Naive thymus-derived CD4-positive, alpha-beta T cell (primary cell): Measurements from ENCODE around the gene CD226. TPM values are rescaled to one million over a fixed set of nuclear protein-coding genes. Genes with fewer than 3 reads are reported as not detected.

ENCODE experiments used
- ATAC-seq: fragments of 150-1000 bp; cut with Tn5 transposase; 2 replicates; pipeline ENCODE4 v1.10.0; 2021; ENCODE audit warnings: mild to moderate bottlenecking, moderate library complexity
- CTCF ChIA-PET: fragments of 350-600 bp; sonication (Branson Sonifier 250); formaldehyde crosslinking; loops from one replicate; lab custom pipeline; 2021; ENCODE audit warnings: antibody characterized with exemption; lab: Charles Lee
- POLR2A ChIA-PET: fragments of 350-600 bp; sonication (Branson Sonifier 250); formaldehyde crosslinking; loops from one replicate; lab custom pipeline; 2021; ENCODE audit warnings: antibody characterized with exemption, inconsistent platforms; lab: Charles Lee
- DNase-seq, 9 donors: peaks; one replicate each; pipeline versions ENCODE4 v3.0.0 to v3.0.0-alpha.2; 2020 to 2022; ENCODE audit warnings: mixed read lengths in 1 of 9
- H3K27ac ChIP-seq: one replicate; pipeline ENCODE4 v1.7.0; 2013; ENCODE audit warnings: mild to moderate bottlenecking, low read depth, low read length, moderate library complexity
- H3K27me3 ChIP-seq, 2 donors: one replicate each; pipeline ENCODE4 v1.7.0; 2013; ENCODE audit warnings: low read length in 2 of 2, mild to moderate bottlenecking in 2 of 2, moderate library complexity in 2 of 2; ENCODE audit not compliant: control insufficient read depth in 2 of 2, insufficient read depth in 2 of 2
- H3K36me3 ChIP-seq, 3 experiments: 1 replicate in 2 of 3; 2 replicates in 1 of 3; pipeline ENCODE4 v1.7.0; 2013; ENCODE audit warnings: low read length in 3 of 3, mild to moderate bottlenecking in 3 of 3, moderate library complexity in 1 of 3; ENCODE audit not compliant: insufficient read depth in 3 of 3, control insufficient read depth in 2 of 3
- H3K4me1 ChIP-seq, 2 donors: one replicate each; pipeline ENCODE4 v1.7.0; 2013; ENCODE audit warnings: low read length in 2 of 2, mild to moderate bottlenecking in 2 of 2, moderate library complexity in 1 of 2; ENCODE audit not compliant: control insufficient read depth in 2 of 2, insufficient read depth in 2 of 2
- H3K4me3 ChIP-seq: 2 replicates; pipeline ENCODE4 v1.7.0; 2013; ENCODE audit warnings: mild to moderate bottlenecking, low read length
- H3K9me3 ChIP-seq, 3 experiments: 1 replicate in 2 of 3; 2 replicates in 1 of 3; pipeline ENCODE4 v1.7.0; 2013; ENCODE audit warnings: low read length in 3 of 3; ENCODE audit not compliant: control insufficient read depth in 2 of 3
- H3K27ac Mint-ChIP-seq, 9 donors: one replicate each; pipeline ENCODE4 v1.8.0; 2020 to 2022; ENCODE audit warnings: mixed read lengths in 9 of 9, mild to moderate bottlenecking in 8 of 9, moderate library complexity in 5 of 9, inconsistent platforms in 2 of 9
- H3K27me3 Mint-ChIP-seq, 5 donors: one replicate each; pipeline ENCODE4 v1.8.0; 2021 to 2022; ENCODE audit warnings: mixed read lengths in 5 of 5, mild to moderate bottlenecking in 1 of 5
- H3K36me3 Mint-ChIP-seq, 5 donors: one replicate each; pipeline ENCODE4 v1.8.0; 2020 to 2022; ENCODE audit warnings: mixed read lengths in 5 of 5, mild to moderate bottlenecking in 3 of 5, inconsistent platforms in 1 of 5
- H3K4me1 Mint-ChIP-seq, 7 donors: one replicate each; pipeline ENCODE4 v1.8.0; 2020 to 2022; ENCODE audit warnings: mixed read lengths in 7 of 7, mild to moderate bottlenecking in 3 of 7, inconsistent platforms in 1 of 7
- H3K4me3 Mint-ChIP-seq, 10 donors: one replicate each; pipeline ENCODE4 v1.8.0; 2020 to 2022; ENCODE audit warnings: mild to moderate bottlenecking in 10 of 10, mixed read lengths in 10 of 10, moderate library complexity in 6 of 10, inconsistent platforms in 2 of 10
- H3K9me3 Mint-ChIP-seq, 11 donors: one replicate each; pipeline ENCODE4 v1.8.0; 2020 to 2022; ENCODE audit warnings: mixed read lengths in 11 of 11, mild to moderate bottlenecking in 4 of 11, inconsistent platforms in 1 of 11, moderate library complexity in 1 of 11
- intact Hi-C, 2 donors: fragments of 100-400 bp; cut with micrococcal nuclease; formaldehyde crosslinking; loops; one replicate each; pipeline ENCODE4 v1.15.1; 2023
- polyA plus RNA-seq, 2 donors: library from polyadenylated mRNA; unstranded; fragments of 300-500 nt; fragmentation: Illumina TruSeq; gene quantifications; one replicate each; pipeline ENCODE4 v1.2.3, GENCODE V29; 2021
- total RNA-seq, 6 experiments: library from RNA in 5 of 6; stranded (reverse) in 5 of 6; gene quantifications; 1 replicate in 5 of 6; 2 replicates in 1 of 6; pipeline ENCODE4 v1.2.3 and lab custom pipeline; 2021 to 2026

The CD226 gene
- total and polyA plus RNA-seq, 7 experiments from 2014 or later, result 27.9 to 103 (median 45.9) TPM

DNA sequence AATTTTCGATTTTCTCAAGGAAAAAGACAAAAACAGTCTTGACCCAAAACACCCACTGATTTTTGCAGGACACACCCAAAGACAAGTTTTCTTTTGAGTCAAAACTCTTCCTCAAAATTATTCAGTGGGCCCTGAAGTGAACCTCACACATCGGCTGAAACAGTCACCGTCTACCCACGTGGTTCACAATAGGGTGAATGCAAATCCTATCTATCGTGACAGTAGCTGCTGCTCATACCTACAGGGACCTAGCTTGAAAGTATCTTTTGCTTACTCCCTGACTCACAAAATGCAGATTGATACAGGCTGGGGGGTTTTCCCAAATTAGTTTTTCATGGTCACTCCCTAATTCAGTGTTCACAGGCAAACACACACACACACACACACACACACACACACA is 10.7 kb upstream of the CD226 start:
- intact Hi-C loops, result loop anchor here (2.0 to 10.0 kb wide), 5 partner anchors 20 to 1244 kb away; partner anchors contain the start of genes RTTN (in 2 of the 2) and TMX3 (in 1 of the 2)
- Mint-ChIP-seq H3K4me1 (peaks cover 2 to 26% (median 17%) of the 10 kb centered on the region in 7 donors), H3K27ac (no peak overlapping the region), H3K36me3 (peaks cover 0 to 12% (median 0%) of the 10 kb centered on the region in 5 donors), H3K4me3 (peak overlapping the region in 1 of 10 donors; percentile 32), H3K9me3 (peaks cover 0 to 4% (median 0%) of the 10 kb centered on the region in 11 donors), H3K27me3 (no peaks in the 10 kb centered on the region)
- ChIA-PET CTCF (interaction anchor here (0.6 to 2.2 kb wide), 10 partner anchors 7 to 129 kb away, joined by 3 to 10 read pairs (median 4); no protein-coding TSS in a partner anchor), POLR2A (interaction anchor here (0.6 to 2.3 kb wide), 7 partner anchors 11 to 107 kb away, joined by 5 to 15 read pairs (median 7); partner anchors contain the start of gene CD226)
- Histone ChIP-seq H3K36me3 (no peaks in the 10 kb centered on the region), H3K4me1 (peaks cover 17 to 41% of the 10 kb centered on the region in 2 donors), H3K27me3 (no peaks in the 10 kb centered on the region), H3K4me3 (no peak overlapping the region), H3K27ac (peak overlapping the region; percentile 26), H3K9me3 (no peaks in the 10 kb centered on the region)
- DNase-seq (no peak), ATAC-seq (peak; percentile 13)

DNA sequence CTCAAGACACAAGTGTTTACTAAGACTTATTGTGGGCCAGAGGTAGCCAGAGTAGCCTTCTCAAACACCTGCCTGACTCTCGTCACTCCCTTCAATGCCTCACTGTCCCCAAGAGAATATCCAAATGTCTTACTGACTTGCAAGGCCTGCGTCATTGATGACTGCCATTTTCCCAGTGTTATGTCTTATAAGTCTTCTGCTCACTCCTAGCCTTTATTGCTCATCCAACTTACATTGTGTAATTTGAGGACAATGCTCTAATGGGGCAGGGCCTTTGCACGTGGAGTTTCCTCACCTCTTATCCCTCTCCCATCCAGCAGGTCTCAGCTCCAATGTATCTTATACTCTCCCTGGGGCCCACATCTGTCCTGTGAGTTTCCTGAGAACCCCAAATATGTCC is 10.1 kb upstream of the CD226 start:
- H3K4me1 Mint-ChIP-seq, result peaks cover 8 to 29% (median 23%) of the 10 kb centered on the region in 7 donors
- no peaks in the 10 kb centered on the region for H3K36me3 ChIP-seq
- peak overlapping the region; percentile 67 for H3K4me3 ChIP-seq
- ATAC-seq, result no peak
- H3K36me3 Mint-ChIP-seq, result peaks cover 0 to 19% (median 0%) of the 10 kb centered on the region in 5 donors
- H3K27ac ChIP-seq, result peak overlapping the region; percentile 78
- H3K27ac Mint-ChIP-seq, result no peak overlapping the region
- ChIA-PET POLR2A (interaction anchor here (2.1 to 3.5 kb wide), 3 partner anchors 14 to 60 kb away, joined by 6 to 45 read pairs (median 16); no protein-coding TSS in a partner anchor), CTCF (no interaction called here)
- DNase-seq, result no peak
- intact Hi-C loops, result loop anchor here (1.0 to 10.0 kb wide), 7 partner anchors 21 to 1243 kb away; partner anchors contain the start of genes RTTN (in 2 of the 2) and TMX3 (in 1 of the 2)
- no peaks in the 10 kb centered on the region for H3K27me3 Mint-ChIP-seq
- H3K27me3 ChIP-seq, result no peaks in the 10 kb centered on the region
- no peaks in the 10 kb centered on the region for H3K9me3 ChIP-seq
- H3K4me3 Mint-ChIP-seq, result peak overlapping the region in 1 of 10 donors; percentile 62
- peaks cover 0 to 3% (median 0%) of the 10 kb centered on the region in 11 donors for H3K9me3 Mint-ChIP-seq
- peaks cover 17 to 41% of the 10 kb centered on the region in 2 donors for H3K4me1 ChIP-seq

DNA sequence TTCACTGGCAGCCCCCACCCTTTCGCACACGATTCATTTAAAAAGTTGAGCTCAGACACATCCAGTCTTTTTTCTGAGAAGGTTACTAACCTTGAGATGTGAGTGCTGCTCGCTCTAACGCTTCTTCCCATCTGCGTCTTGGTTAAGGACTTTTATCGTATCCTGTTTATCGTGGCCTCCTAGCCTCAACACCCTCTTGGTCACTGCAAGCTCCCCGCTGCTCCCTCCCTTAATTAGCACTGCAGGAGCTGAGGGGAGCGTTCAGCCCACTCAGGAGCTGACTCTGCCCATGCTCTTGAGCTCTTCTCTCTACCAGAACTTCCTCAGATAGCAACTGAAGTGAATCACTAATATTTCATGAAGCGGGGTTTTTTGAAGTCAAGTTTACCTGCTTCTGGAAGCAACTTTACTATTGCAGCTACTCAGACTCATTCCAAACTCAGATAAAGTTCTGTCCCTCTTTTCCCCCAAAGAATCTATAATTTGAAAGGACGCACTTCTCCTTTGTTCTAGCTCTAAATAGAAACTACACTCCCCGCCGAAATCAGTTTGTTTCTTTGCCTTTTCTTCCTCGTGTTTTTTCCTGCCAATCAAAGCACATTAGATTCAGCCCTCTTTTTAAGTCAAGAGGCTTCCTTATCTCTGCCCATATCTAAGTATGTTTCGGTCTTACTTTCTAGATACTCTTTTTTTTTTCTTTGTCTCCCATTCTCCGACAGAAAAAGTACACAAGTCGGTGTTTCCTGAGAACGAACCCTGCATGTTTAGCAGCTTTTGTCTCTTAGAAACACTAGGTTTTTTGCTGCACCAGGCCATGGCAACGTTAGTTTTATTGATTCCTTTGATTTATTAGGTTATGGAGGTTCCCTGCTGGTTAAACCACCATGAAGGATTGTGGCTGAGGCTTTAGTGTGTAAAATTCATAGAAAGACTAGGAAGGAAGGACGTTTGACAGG is 9.3 kb upstream of the CD226 start:
- Histone ChIP-seq H3K27ac (peak overlapping the region; percentile 78), H3K9me3 (no peaks in the 10 kb centered on the region), H3K4me3 (peak overlapping the region; percentile 67), H3K36me3 (no peaks in the 10 kb centered on the region), H3K27me3 (no peaks in the 10 kb centered on the region), H3K4me1 (peaks cover 17 to 42% of the 10 kb centered on the region in 2 donors)
- no peaks in the 10 kb centered on the region for H3K27me3 Mint-ChIP-seq
- H3K27ac Mint-ChIP-seq, result no peak overlapping the region
- intact Hi-C loops, result loop anchor here (1.0 to 10.0 kb wide), 7 partner anchors 10 to 1242 kb away; partner anchors contain the start of genes CD226 (in 2 of the 2), RTTN (in 1 of the 2) and TMX3 (in 1 of the 2)
- POLR2A ChIA-PET, result interaction anchor here (0.6 to 3.5 kb wide), 10 partner anchors 10 to 202 kb away, joined by 3 to 45 read pairs (median 7); partner anchors contain the start of gene CD226
- H3K9me3 Mint-ChIP-seq, result peaks cover 0 to 4% (median 0%) of the 10 kb centered on the region in 11 donors
- CTCF ChIA-PET, result interaction anchor here (0.7 to 1.9 kb wide), 4 partner anchors 10 to 125 kb away, joined by 3 to 18 read pairs (median 3); partner anchors contain the start of gene CD226
- ATAC-seq (peak; percentile 70), DNase-seq (peak in 3 of 9 donors; percentile 33 to 44 (median 37))
- no peak overlapping the region for H3K4me3 Mint-ChIP-seq
- H3K36me3 Mint-ChIP-seq, result peaks cover 0 to 21% (median 1%) of the 10 kb centered on the region in 5 donors
- H3K4me1 Mint-ChIP-seq, result peaks cover 12 to 32% (median 25%) of the 10 kb centered on the region in 7 donors

DNA sequence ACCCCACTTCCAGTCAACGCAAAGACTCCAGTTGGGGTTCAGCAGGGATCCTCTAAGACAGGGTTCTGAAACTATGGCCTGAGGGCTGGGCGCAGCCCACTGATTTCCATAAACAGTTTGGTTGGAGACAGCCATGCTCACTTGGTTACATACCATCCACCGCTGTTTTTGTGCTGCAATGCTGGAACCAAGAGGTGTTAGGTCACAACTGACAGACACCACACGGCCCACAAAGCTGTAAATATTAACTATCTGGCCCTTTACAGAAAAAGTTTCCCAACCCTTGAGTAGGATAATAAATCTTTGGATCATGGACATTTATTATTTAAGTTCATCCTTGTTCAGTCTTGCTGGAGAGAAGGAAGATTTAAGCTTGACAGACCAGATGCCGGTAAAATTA is 8.4 kb upstream of the CD226 start:
- H3K9me3 ChIP-seq, result no peaks in the 10 kb centered on the region
- H3K36me3 Mint-ChIP-seq, result peaks cover 0 to 28% (median 7%) of the 10 kb centered on the region in 5 donors
- no peak overlapping the region for H3K27ac Mint-ChIP-seq
- peak overlapping the region; percentile 78 for H3K27ac ChIP-seq
- peaks cover 17 to 50% of the 10 kb centered on the region in 2 donors for H3K4me1 ChIP-seq
- intact Hi-C loops, result loop anchor here (1.0 to 10.0 kb wide), 6 partner anchors 9 to 1241 kb away; partner anchors contain the start of genes CD226 (in 2 of the 2), RTTN (in 1 of the 2) and TMX3 (in 1 of the 2)
- peaks cover 12 to 41% (median 34%) of the 10 kb centered on the region in 7 donors for H3K4me1 Mint-ChIP-seq
- peaks cover 0 to 9% (median 0%) of the 10 kb centered on the region in 11 donors for H3K9me3 Mint-ChIP-seq
- H3K4me3 ChIP-seq, result peak overlapping the region; percentile 67
- peak; percentile 24 for ATAC-seq
- ChIA-PET POLR2A (interaction anchor here (1.1 to 3.5 kb wide), 7 partner anchors 9 to 201 kb away, joined by 3 to 45 read pairs (median 16); partner anchors contain the start of gene CD226), CTCF (interaction anchor here (0.7 to 1.9 kb wide), 3 partner anchors 9 to 21 kb away, joined by 3 to 18 read pairs (median 3); partner anchors contain the start of gene CD226)
- DNase-seq, result peak in 1 of 9 donors; percentile 38
- H3K27me3 ChIP-seq, result no peaks in the 10 kb centered on the region
- H3K36me3 ChIP-seq, result no peaks in the 10 kb centered on the region
- no peaks in the 10 kb centered on the region for H3K27me3 Mint-ChIP-seq
- no peak overlapping the region for H3K4me3 Mint-ChIP-seq

DNA sequence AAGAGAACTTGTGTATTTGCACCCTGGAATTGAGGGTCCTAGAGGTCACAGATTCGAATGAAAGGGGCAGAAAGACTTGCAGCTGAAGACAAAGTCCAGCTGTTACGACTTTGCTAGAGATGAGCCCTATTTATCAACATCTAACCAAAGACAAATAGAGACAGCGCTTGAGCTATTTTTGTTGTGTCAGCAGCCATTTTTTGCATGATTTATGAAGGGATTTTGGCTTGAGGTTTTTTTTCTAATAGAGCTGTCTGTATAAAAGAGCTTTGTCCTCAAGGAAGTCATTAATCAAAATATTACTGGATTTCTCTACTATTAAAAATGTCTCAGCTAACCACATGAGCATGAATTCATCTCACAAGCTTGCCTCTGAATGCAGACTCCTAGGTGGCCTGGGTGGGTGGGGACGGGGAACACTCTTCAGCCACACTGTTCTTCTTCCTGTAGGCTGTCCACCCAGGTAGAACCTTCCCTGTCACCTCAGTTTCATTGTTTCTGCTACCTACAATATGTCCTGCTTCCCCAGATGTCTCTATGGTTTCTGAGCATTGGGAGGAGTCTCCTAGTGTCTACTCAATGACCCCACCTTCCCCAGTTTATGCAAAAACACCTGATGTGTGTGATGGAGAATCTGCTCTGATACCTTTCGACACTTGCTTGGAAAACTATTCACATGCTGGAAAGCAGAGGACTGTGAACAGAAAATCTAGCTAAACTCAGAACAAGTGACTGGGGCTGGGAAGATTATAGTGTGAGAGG is 7.2 kb upstream of the CD226 start:
- Mint-ChIP-seq H3K27me3 (no peaks in the 10 kb centered on the region), H3K27ac (no peak overlapping the region), H3K4me1 (peaks cover 12 to 41% (median 34%) of the 10 kb centered on the region in 7 donors), H3K36me3 (peaks cover 0 to 28% (median 7%) of the 10 kb centered on the region in 5 donors), H3K4me3 (no peak overlapping the region), H3K9me3 (peaks cover 0 to 9% (median 0%) of the 10 kb centered on the region in 11 donors)
- CTCF ChIA-PET, result interaction anchor here (0.6 to 1.8 kb wide), 4 partner anchors 10 to 81 kb away, joined by 3 to 8 read pairs (median 4); no protein-coding TSS in a partner anchor
- POLR2A ChIA-PET, result interaction anchor here (1.0 to 3.5 kb wide), 7 partner anchors 8 to 110 kb away, joined by 3 to 45 read pairs (median 9); partner anchors contain the start of gene CD226
- intact Hi-C loops, result loop anchor here (5.0 to 10.0 kb wide), 3 partner anchors 117 to 1240 kb away; partner anchors contain the start of genes RTTN (in 1 of the 2) and TMX3 (in 1 of the 2)
- no peaks in the 10 kb centered on the region for H3K9me3 ChIP-seq
- peak overlapping the region; percentile 78 for H3K27ac ChIP-seq
- no peaks in the 10 kb centered on the region for H3K27me3 ChIP-seq
- H3K4me1 ChIP-seq, result peaks cover 25 to 62% of the 10 kb centered on the region in 2 donors
- ATAC-seq (no peak), DNase-seq (no peak)
- H3K4me3 ChIP-seq, result peak overlapping the region; percentile 51
- no peaks in the 10 kb centered on the region for H3K36me3 ChIP-seq
